T-helper 2 cell treated with Interferon-gamma antibody and Interleukin-4, amounts not matched to agents 5 μg/mL and 100 μg/mL, for 36 hours (primary cell): ENCODE data around the gene GDPD4.
A peak's percentile ranks its signal among the peaks of the same experiment; 100 is the strongest.

Experiments used
- DNase-seq: peaks from one replicate; pipeline ENCODE4 v3.0.0; 2021; ENCODE audit warnings: low spot score
- H3K27ac Mint-ChIP-seq: one replicate; pipeline ENCODE4 v1.8.0; 2021; ENCODE audit warnings: mild to moderate bottlenecking, mixed read lengths
- H3K27me3 Mint-ChIP-seq: one replicate; pipeline ENCODE4 v1.8.0; 2021; ENCODE audit warnings: low read depth, mixed read lengths
- H3K36me3 Mint-ChIP-seq: one replicate; pipeline ENCODE4 v1.8.0; 2021; ENCODE audit warnings: low read depth, mixed read lengths
- H3K4me1 Mint-ChIP-seq: one replicate; pipeline ENCODE4 v1.8.0; 2021; ENCODE audit warnings: low read depth, mixed read lengths
- H3K4me3 Mint-ChIP-seq: one replicate; pipeline ENCODE4 v1.8.0; 2022; ENCODE audit warnings: mild to moderate bottlenecking, moderate library complexity, mixed read lengths
- H3K9me3 Mint-ChIP-seq: one replicate; pipeline ENCODE4 v1.8.0; 2021; ENCODE audit warnings: mixed read lengths

The GDPD4 gene

GRCh38 chr11:77190331-77191075, 111.0 kb downstream of the GDPD4 start:
- Mint-ChIP-seq H3K36me3 (no peaks in the 10 kb centered on the region), H3K4me1 (no peaks in the 10 kb centered on the region), H3K27me3 (no peaks in the 10 kb centered on the region), H3K9me3 (no peaks in the 10 kb centered on the region), H3K27ac (no peak overlapping the region), H3K4me3 (no peak overlapping the region)
- DNase-seq, result no peak

GRCh38 chr11:77189588-77190210, 111.8 kb downstream of the GDPD4 start:
- no peaks in the 10 kb centered on the region for H3K9me3 Mint-ChIP-seq
- H3K27ac Mint-ChIP-seq, result no peak overlapping the region
- H3K4me3 Mint-ChIP-seq, result no peak overlapping the region
- H3K4me1 Mint-ChIP-seq, result no peaks in the 10 kb centered on the region
- no peaks in the 10 kb centered on the region for H3K36me3 Mint-ChIP-seq
- DNase-seq, result no peak
- H3K27me3 Mint-ChIP-seq, result no peaks in the 10 kb centered on the region

GRCh38 chr11:77188633-77189491, 112.6 kb downstream of the GDPD4 start:
- H3K9me3 Mint-ChIP-seq, result no peaks in the 10 kb centered on the region
- no peaks in the 10 kb centered on the region for H3K4me1 Mint-ChIP-seq
- H3K27me3 Mint-ChIP-seq, result no peaks in the 10 kb centered on the region
- no peak for DNase-seq
- no peaks in the 10 kb centered on the region for H3K36me3 Mint-ChIP-seq
- H3K27ac Mint-ChIP-seq, result no peak overlapping the region
- no peak overlapping the region for H3K4me3 Mint-ChIP-seq

GRCh38 chr11:77187776-77188632, 113.5 kb downstream of the GDPD4 start:
- DNase-seq, result peak; percentile 58
- no peaks in the 10 kb centered on the region for H3K9me3 Mint-ChIP-seq
- H3K36me3 Mint-ChIP-seq, result no peaks in the 10 kb centered on the region
- no peaks in the 10 kb centered on the region for H3K4me1 Mint-ChIP-seq
- H3K27me3 Mint-ChIP-seq, result no peaks in the 10 kb centered on the region
- no peak overlapping the region for H3K27ac Mint-ChIP-seq
- H3K4me3 Mint-ChIP-seq, result no peak overlapping the region

- Mint-ChIP-seq H3K27me3 (no peaks in the 10 kb centered on the region), H3K27ac (no peak overlapping the region), H3K4me3 (no peak overlapping the region), H3K36me3 (no peaks in the 10 kb centered on the region), H3K9me3 (no peaks in the 10 kb centered on the region), H3K4me1 (no peaks in the 10 kb centered on the region)
- no peak for DNase-seq
Observed at GRCh38 chr11:77187111-77187750, 114.3 kb downstream of the GDPD4 start.

GRCh38 chr11:77186302-77186701, 115.2 kb downstream of the GDPD4 start:
- Mint-ChIP-seq H3K27ac (no peak overlapping the region), H3K4me1 (no peaks in the 10 kb centered on the region), H3K36me3 (no peaks in the 10 kb centered on the region), H3K27me3 (no peaks in the 10 kb centered on the region), H3K9me3 (no peaks in the 10 kb centered on the region), H3K4me3 (no peak overlapping the region)
- no peak for DNase-seq

GRCh38 chr11:77184136-77184860, 117.2 kb downstream of the GDPD4 start:
- Mint-ChIP-seq H3K9me3 (no peaks in the 10 kb centered on the region), H3K27ac (no peak overlapping the region), H3K4me3 (no peak overlapping the region), H3K27me3 (no peaks in the 10 kb centered on the region), H3K4me1 (no peaks in the 10 kb centered on the region), H3K36me3 (no peaks in the 10 kb centered on the region)
- no peak for DNase-seq

GRCh38 chr11:77183431-77183984, 118.0 kb downstream of the GDPD4 start:
- no peak overlapping the region for H3K27ac Mint-ChIP-seq
- H3K4me1 Mint-ChIP-seq, result no peaks in the 10 kb centered on the region
- DNase-seq, result no peak
- H3K4me3 Mint-ChIP-seq, result no peak overlapping the region
- no peaks in the 10 kb centered on the region for H3K9me3 Mint-ChIP-seq
- no peaks in the 10 kb centered on the region for H3K27me3 Mint-ChIP-seq
- no peaks in the 10 kb centered on the region for H3K36me3 Mint-ChIP-seq

- no peaks in the 10 kb centered on the region for H3K4me1 Mint-ChIP-seq
- H3K4me3 Mint-ChIP-seq, result no peak overlapping the region
- no peaks in the 10 kb centered on the region for H3K27me3 Mint-ChIP-seq
- no peaks in the 10 kb centered on the region for H3K9me3 Mint-ChIP-seq
- no peak overlapping the region for H3K27ac Mint-ChIP-seq
- H3K36me3 Mint-ChIP-seq, result no peaks in the 10 kb centered on the region
- DNase-seq, result no peak
Observed at GRCh38 chr11:77182542-77183430, 118.7 kb downstream of the GDPD4 start.

GRCh38 chr11:77181799-77182541, 119.5 kb downstream of the GDPD4 start:
- Mint-ChIP-seq H3K4me1 (no peaks in the 10 kb centered on the region), H3K4me3 (no peak overlapping the region), H3K9me3 (no peaks in the 10 kb centered on the region), H3K27ac (no peak overlapping the region), H3K27me3 (no peaks in the 10 kb centered on the region), H3K36me3 (no peaks in the 10 kb centered on the region)
- DNase-seq, result no peak

GRCh38 chr11:77181226-77181625, 120.3 kb downstream of the GDPD4 start:
- no peak overlapping the region for H3K27ac Mint-ChIP-seq
- H3K27me3 Mint-ChIP-seq, result no peaks in the 10 kb centered on the region
- no peak overlapping the region for H3K4me3 Mint-ChIP-seq
- H3K9me3 Mint-ChIP-seq, result no peaks in the 10 kb centered on the region
- no peak for DNase-seq
- H3K36me3 Mint-ChIP-seq, result no peaks in the 10 kb centered on the region
- no peaks in the 10 kb centered on the region for H3K4me1 Mint-ChIP-seq
